ENCODE data around the gene DMRT1.

Gene DMRT1

DNA sequence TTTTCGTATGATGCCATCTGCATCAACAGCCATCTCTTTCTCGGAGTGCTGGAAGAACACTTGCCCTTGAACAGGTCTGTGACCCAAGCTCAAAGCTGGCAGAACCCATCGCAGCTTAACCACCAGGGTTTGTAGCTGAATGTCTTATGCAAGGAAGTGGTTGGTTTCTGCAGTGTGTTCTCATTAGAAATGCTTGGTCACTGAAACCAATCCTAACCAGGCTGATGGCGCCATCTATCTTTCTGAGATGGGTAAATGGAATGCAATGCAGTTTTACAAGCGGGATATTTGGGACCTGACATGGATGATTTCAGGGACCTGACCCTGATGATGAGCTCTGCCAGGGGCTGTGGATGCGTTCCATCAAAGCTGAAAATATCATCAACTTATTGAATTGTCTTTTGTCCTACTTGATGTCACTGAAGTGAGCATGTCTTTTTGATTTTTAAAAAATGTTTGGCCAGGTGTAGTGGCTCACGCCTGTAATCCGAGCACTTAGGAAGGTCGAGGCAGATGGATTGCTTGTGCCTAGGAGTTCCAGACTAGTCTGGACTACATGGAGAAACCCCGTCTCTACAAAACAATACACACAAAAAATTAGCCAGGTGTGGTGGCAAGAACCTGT lies 163.7 kb downstream of the DMRT1 start:
- 46% methylated on average over 6 of the region's 10 CpGs for WGBS
- Histone ChIP-seq H4K8ac (ENCODE audit: low read length) (no peak overlapping the region), H3K27ac (ENCODE audit: low read length, poor library complexity, severe bottlenecking) (no peak overlapping the region), H4K91ac (ENCODE audit: low read length) (no peak overlapping the region), H3K9ac (ENCODE audit: low read length) (no peak overlapping the region), H3K18ac (ENCODE audit: low read depth in 1 of 2, low read length in 2 of 2) (no peak overlapping the region), H3K27me3 (ENCODE audit: control insufficient read depth in 1 of 2, insufficient read depth in 1 of 2, low read length in 2 of 2) (peaks cover 0 to 5% of the 10 kb centered on the region in 2 experiments), H3K4me2 (ENCODE audit: low read length, poor library complexity, severe bottlenecking) (no peak overlapping the region), H2BK120ac (ENCODE audit: low read depth, low read length) (no peak overlapping the region), H2AFZ (ENCODE audit: low read depth, low read length) (no peak overlapping the region), H2BK12ac (ENCODE audit: low read length in 2 of 2) (no peak overlapping the region), H3K9me3 (ENCODE audit: control insufficient read depth, low read length) (no peaks in the 10 kb centered on the region), H2BK15ac (ENCODE audit: low read depth, poor library complexity, severe bottlenecking) (no peak overlapping the region), H3K79me1 (replicated peaks; ENCODE audit: low read length, poor library complexity, severe bottlenecking) (no peaks in the 10 kb centered on the region), H3K4me1 (ENCODE audit: control insufficient read depth, insufficient read depth, low read depth, low read length) (no peaks in the 10 kb centered on the region), H2BK5ac (ENCODE audit: low read depth, low read length, poor library complexity, severe bottlenecking) (no peak overlapping the region), H3K14ac (ENCODE audit: low read length in 2 of 2) (no peak overlapping the region), H3K23ac (ENCODE audit: low read length in 2 of 2) (no peak overlapping the region), H3K4ac (ENCODE audit: low read depth in 1 of 2, low read length in 2 of 2) (no peak overlapping the region), H3K4me3 (ENCODE audit: insufficient read depth in 1 of 2, low read depth in 1 of 2, low read length in 2 of 2) (no peak overlapping the region), H3K36me3 (ENCODE audit: control insufficient read depth in 1 of 2, insufficient read depth in 2 of 2, low read depth in 1 of 2, low read length in 2 of 2) (no peaks in the 10 kb centered on the region), H2AK5ac (ENCODE audit: low read length, severe bottlenecking) (no peak overlapping the region)
- DNase-seq: peak; percentile 16

DNA sequence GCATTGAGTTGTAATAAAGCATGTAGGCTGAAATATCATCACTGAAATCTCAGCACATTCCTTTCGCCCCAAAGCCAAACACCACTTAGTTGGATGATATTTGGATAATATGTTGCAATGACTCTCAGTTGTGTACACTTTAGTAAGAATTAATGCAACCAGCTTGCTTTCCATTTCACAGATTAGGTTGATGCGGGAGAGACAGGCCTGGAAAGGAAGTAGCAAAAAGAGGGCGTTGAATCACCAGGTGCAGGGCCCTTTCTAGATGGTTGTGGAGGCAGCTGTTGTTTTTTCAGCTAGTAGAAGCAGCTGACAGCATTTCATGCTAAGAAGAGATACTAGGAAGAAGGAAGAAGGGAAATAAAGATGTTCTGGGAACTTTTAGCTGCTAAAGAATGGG lies 165.8 kb downstream of the DMRT1 start:
- Histone ChIP-seq H3K4ac (ENCODE audit: low read depth in 1 of 2, low read length in 2 of 2) (no peak overlapping the region), H4K8ac (ENCODE audit: low read length) (no peak overlapping the region), H3K14ac (ENCODE audit: low read length in 2 of 2) (no peak overlapping the region), H2BK12ac (ENCODE audit: low read length in 2 of 2) (no peak overlapping the region), H3K79me1 (replicated peaks; ENCODE audit: low read length, poor library complexity, severe bottlenecking) (no peaks in the 10 kb centered on the region), H2AK5ac (ENCODE audit: low read length, severe bottlenecking) (no peak overlapping the region), H4K91ac (ENCODE audit: low read length) (no peak overlapping the region), H2AFZ (ENCODE audit: low read depth, low read length) (no peak overlapping the region), H2BK120ac (ENCODE audit: low read depth, low read length) (no peak overlapping the region), H3K4me1 (ENCODE audit: control insufficient read depth, insufficient read depth, low read depth, low read length) (no peaks in the 10 kb centered on the region), H3K4me2 (ENCODE audit: low read length, poor library complexity, severe bottlenecking) (no peak overlapping the region), H2BK15ac (ENCODE audit: low read depth, poor library complexity, severe bottlenecking) (no peak overlapping the region), H3K18ac (ENCODE audit: low read depth in 1 of 2, low read length in 2 of 2) (no peak overlapping the region), H3K27ac (ENCODE audit: low read length, poor library complexity, severe bottlenecking) (no peak overlapping the region), H3K27me3 (ENCODE audit: control insufficient read depth in 1 of 2, insufficient read depth in 1 of 2, low read length in 2 of 2) (peaks cover 0 to 9% of the 10 kb centered on the region in 2 experiments), H3K36me3 (ENCODE audit: control insufficient read depth in 1 of 2, insufficient read depth in 2 of 2, low read depth in 1 of 2, low read length in 2 of 2) (no peaks in the 10 kb centered on the region), H3K4me3 (ENCODE audit: insufficient read depth in 1 of 2, low read depth in 1 of 2, low read length in 2 of 2) (no peak overlapping the region), H3K9me3 (ENCODE audit: control insufficient read depth, low read length) (no peaks in the 10 kb centered on the region), H3K23ac (ENCODE audit: low read length in 2 of 2) (no peak overlapping the region), H2BK5ac (ENCODE audit: low read depth, low read length, poor library complexity, severe bottlenecking) (no peak overlapping the region), H3K9ac (ENCODE audit: low read length) (no peak overlapping the region)
- no peak for DNase-seq
- WGBS: 77% methylated on average over 2 of the region's 3 CpGs

DNA sequence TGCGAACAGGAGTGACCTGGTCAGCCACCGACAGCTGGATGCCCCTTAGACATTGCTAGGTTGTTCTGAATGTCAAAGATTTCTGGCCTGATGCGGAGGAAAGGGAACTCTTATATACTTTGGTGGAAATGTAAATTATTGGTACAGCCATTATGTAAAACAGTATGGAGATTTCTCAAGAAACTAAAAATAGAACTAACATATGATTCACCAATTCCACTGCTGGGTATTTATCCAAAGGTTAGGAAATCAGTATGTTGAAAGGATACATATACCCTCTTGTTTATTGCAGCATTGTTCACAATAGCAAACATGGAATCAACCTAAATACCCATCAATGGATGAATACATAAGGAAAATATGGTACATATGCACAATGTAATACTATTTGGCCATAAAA lies 166.7 kb downstream of the DMRT1 start:
- H3K4me3 ChIP-seq (ENCODE audit: insufficient read depth in 1 of 2, low read depth in 1 of 2, low read length in 2 of 2): no peak overlapping the region
- H3K4me1 ChIP-seq (ENCODE audit: control insufficient read depth, insufficient read depth, low read depth, low read length): no peaks in the 10 kb centered on the region
- H4K91ac ChIP-seq (ENCODE audit: low read length): no peak overlapping the region
- peak; percentile 30 for DNase-seq
- H3K14ac ChIP-seq (ENCODE audit: low read length in 2 of 2): no peak overlapping the region
- H3K27ac ChIP-seq (ENCODE audit: low read length, poor library complexity, severe bottlenecking): no peak overlapping the region
- no peak overlapping the region for H4K8ac ChIP-seq (ENCODE audit: low read length)
- no peak overlapping the region for H3K4me2 ChIP-seq (ENCODE audit: low read length, poor library complexity, severe bottlenecking)
- no peak overlapping the region for H3K9ac ChIP-seq (ENCODE audit: low read length)
- H2BK120ac ChIP-seq (ENCODE audit: low read depth, low read length): no peak overlapping the region
- H2AFZ ChIP-seq (ENCODE audit: low read depth, low read length): no peak overlapping the region
- no peak overlapping the region for H2AK5ac ChIP-seq (ENCODE audit: low read length, severe bottlenecking)
- no peaks in the 10 kb centered on the region for H3K9me3 ChIP-seq (ENCODE audit: control insufficient read depth, low read length)
- H2BK5ac ChIP-seq (ENCODE audit: low read depth, low read length, poor library complexity, severe bottlenecking): no peak overlapping the region
- H3K27me3 ChIP-seq (ENCODE audit: control insufficient read depth in 1 of 2, insufficient read depth in 1 of 2, low read length in 2 of 2): peaks cover 0 to 9% of the 10 kb centered on the region in 2 experiments
- WGBS: 77% methylated on average over 3 of the region's 3 CpGs
- no peaks in the 10 kb centered on the region for H3K36me3 ChIP-seq (ENCODE audit: control insufficient read depth in 1 of 2, insufficient read depth in 2 of 2, low read depth in 1 of 2, low read length in 2 of 2)
- no peak overlapping the region for H3K23ac ChIP-seq (ENCODE audit: low read length in 2 of 2)
- no peak overlapping the region for H3K18ac ChIP-seq (ENCODE audit: low read depth in 1 of 2, low read length in 2 of 2)
- H2BK15ac ChIP-seq (ENCODE audit: low read depth, poor library complexity, severe bottlenecking): no peak overlapping the region
- no peaks in the 10 kb centered on the region for H3K79me1 ChIP-seq (replicated peaks; ENCODE audit: low read length, poor library complexity, severe bottlenecking)
- H3K4ac ChIP-seq (ENCODE audit: low read depth in 1 of 2, low read length in 2 of 2): no peak overlapping the region
- H2BK12ac ChIP-seq (ENCODE audit: low read length in 2 of 2): no peak overlapping the region

DNA sequence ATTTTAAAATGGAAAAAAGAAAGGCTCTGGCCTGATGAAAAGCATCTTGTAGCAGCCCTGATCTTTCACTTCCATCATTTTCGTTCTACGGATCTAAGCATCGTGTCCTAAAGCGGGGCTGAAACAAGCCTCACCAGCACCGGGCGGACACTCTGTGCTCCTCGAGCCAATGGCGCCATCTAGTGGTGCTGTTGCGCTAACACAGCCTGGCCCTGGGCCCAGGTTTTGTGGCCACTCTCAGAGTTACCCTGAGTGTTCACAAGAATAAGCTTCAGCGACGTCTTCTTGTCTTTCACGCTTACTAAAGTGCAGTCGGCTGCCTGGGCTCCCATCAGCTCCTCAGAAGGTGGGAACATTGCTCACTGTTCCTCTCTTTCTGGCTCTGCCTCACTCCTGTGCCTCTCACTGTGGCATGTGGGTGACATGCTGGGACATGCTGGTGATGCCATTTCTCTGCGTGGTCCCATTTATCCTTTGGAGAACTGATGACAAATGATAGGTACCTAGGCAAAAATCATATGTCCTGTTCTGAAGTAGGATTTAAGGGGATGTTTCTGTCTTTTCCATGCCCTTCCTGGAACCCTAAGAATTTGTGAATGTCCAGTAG lies 167.7 kb downstream of the DMRT1 start:
- Histone ChIP-seq H3K4me2 (ENCODE audit: low read length, poor library complexity, severe bottlenecking) (no peak overlapping the region), H3K14ac (ENCODE audit: low read length in 2 of 2) (no peak overlapping the region), H3K4ac (ENCODE audit: low read depth in 1 of 2, low read length in 2 of 2) (no peak overlapping the region), H2AK5ac (ENCODE audit: low read length, severe bottlenecking) (no peak overlapping the region), H2AFZ (ENCODE audit: low read depth, low read length) (no peak overlapping the region), H2BK15ac (ENCODE audit: low read depth, poor library complexity, severe bottlenecking) (no peak overlapping the region), H3K36me3 (ENCODE audit: control insufficient read depth in 1 of 2, insufficient read depth in 2 of 2, low read depth in 1 of 2, low read length in 2 of 2) (no peaks in the 10 kb centered on the region), H3K27ac (ENCODE audit: low read length, poor library complexity, severe bottlenecking) (no peak overlapping the region), H3K9ac (ENCODE audit: low read length) (peak overlapping the region; percentile 47), H3K4me1 (ENCODE audit: control insufficient read depth, insufficient read depth, low read depth, low read length) (no peaks in the 10 kb centered on the region), H2BK5ac (ENCODE audit: low read depth, low read length, poor library complexity, severe bottlenecking) (no peak overlapping the region), H4K91ac (ENCODE audit: low read length) (no peak overlapping the region), H2BK120ac (ENCODE audit: low read depth, low read length) (no peak overlapping the region), H2BK12ac (ENCODE audit: low read length in 2 of 2) (no peak overlapping the region), H4K8ac (ENCODE audit: low read length) (no peak overlapping the region), H3K27me3 (ENCODE audit: control insufficient read depth in 1 of 2, insufficient read depth in 1 of 2, low read length in 2 of 2) (peaks cover 0 to 9% of the 10 kb centered on the region in 2 experiments), H3K18ac (ENCODE audit: low read depth in 1 of 2, low read length in 2 of 2) (no peak overlapping the region), H3K4me3 (ENCODE audit: insufficient read depth in 1 of 2, low read depth in 1 of 2, low read length in 2 of 2) (no peak overlapping the region), H3K79me1 (replicated peaks; ENCODE audit: low read length, poor library complexity, severe bottlenecking) (no peaks in the 10 kb centered on the region), H3K23ac (ENCODE audit: low read length in 2 of 2) (no peak overlapping the region), H3K9me3 (ENCODE audit: control insufficient read depth, low read length) (no peaks in the 10 kb centered on the region)
- DNase-seq: peak; percentile 49
- 15% methylated on average over 14 of the region's 14 CpGs for WGBS
